ENCODE results near the gene ASTN2.

The ASTN2 gene

DNA sequence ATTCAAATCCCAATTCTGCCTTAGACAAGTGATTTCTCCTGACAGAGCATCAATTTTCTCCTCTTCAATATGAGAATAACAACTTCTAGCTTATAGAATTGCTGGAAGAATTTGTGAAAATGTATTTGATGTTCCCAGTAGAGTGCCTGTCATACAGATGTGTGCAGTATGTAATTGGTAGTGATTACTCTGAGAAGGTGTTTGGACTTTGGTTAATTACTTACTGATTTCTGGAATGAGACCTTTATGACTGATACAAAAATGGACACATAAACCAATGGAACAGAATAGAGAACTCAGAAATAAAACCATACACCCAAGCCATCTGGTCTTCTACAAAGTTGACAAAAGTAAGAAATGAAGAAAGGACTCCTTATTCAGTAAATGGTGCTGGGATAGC is 829.7 kb downstream of the ASTN2 start:
- DNase-seq: no peak

DNA sequence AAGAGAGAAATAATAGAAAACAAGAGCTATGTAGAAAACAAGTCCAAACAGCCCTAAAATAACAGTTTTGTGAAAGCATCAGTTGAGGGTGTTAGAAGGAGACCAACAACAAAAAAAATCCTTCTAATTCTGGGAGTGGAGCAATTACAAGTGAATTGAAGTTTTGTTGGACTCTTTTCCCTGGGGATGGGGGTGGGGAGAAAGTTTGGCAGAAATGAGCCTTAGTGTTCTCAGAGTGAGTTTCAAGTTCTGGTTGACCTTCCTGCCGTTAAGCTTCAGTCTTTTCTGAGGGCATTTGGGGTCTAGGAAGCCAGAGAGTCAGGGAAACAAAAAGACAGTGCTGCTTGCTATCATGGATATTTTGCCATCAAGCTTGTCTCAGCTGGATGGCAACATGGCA is 834.0 kb downstream of the ASTN2 start:
- no peak for DNase-seq

DNA sequence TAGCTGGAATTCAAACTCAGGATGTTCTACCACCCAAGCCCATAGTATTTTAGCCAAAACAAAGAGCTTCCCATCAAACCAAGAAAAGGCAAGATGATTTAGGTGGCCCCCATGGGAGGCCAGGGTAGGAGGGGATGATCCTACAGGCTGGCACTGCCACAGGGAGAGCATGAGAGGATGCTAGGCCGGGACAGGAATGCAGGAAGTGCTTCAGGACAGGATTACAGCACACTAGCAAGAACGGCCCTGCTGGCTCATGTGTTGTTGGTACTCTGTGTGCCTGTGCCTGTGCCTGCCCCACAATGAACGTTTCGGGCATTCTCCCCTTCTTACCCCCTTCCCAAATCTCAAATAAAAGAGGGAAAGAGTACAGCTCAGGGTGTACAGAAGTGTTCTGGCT is 838.5 kb downstream of the ASTN2 start:
- DNase-seq: no peak

DNA sequence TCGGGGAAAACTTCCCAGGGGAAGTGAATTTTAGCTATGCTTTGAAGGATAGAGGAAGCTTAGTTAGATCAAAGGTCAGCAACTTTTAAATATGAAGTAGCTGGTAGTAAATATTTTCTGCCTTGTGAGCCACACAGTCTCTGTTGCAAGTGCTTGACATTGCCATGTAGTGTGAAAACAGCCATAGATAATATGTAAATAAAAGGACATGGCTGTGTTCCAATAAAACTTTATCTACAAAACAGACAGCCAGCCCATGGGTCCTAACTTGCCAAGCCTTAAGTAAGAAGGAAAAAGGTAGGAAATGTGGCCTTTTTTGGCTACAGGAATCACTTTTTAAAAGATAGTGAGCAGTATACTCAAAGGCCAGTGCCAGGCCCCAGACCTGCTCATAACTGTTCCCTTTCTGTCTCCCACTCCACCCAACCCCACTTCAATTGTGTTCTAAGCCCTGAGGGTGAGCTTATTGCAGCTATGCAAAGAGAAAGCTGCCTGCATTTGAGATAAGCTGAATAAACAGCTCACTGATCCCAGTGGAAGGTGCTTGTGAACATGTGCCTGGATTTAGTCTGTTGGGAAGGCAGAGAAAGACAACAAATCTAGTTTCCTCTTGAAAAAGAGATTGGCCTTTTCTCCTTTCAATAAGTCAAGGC is 840.7 kb downstream of the ASTN2 start:
- DNase-seq: no peak

DNA sequence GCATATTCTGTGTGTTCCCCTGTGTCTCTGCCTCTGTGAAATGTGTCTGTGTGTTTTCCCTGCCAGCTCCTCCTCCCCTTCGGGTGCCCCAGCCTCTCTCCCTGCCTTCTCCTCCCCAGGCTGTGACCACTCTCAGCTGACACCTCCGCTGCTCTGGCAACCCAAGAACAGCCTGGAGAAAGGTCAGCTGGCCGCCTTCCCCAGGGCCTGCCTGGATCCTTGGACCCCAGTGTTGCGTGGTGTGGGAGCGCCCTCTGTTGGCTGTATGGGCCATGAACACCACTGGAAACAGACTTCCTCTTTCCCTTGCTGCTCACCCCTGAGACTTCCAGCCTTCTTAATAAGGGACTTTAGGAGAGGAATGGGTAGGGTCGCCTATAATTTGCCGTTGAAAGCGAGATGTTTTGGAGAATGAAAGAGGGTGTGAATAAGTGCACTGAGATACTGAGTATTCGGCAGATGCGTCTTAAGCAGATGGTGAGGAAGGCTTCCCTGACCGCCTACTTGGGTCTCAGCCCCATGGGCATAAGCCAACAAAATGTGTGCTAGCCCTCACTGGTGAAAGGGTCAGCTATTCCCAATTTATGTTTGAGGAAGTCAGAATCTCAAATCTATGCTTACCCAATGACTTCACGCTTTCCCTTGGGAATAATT is 842.6 kb downstream of the ASTN2 start:
- DNase-seq: peak in 1 of 2 donors; percentile 20

DNA sequence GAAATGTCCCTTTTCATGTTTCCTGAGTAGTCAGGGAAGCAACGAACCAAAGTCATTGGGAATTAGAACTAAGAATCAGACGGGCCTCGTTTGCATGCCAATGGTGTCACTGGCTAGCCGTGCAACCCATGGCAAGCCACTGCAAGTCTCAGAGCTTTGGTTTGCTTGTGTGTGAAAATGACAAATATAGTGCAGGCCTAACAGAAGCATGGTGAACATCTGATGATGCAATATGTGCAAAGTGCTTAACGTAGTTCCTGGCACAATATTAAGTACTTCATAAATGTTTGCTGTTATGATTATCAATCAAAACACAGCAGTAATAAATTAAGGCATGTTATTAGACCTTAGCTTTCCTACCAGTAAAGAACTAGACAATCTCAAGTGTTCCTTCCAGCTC is 845.7 kb downstream of the ASTN2 start:
- no peak for DNase-seq

DNA sequence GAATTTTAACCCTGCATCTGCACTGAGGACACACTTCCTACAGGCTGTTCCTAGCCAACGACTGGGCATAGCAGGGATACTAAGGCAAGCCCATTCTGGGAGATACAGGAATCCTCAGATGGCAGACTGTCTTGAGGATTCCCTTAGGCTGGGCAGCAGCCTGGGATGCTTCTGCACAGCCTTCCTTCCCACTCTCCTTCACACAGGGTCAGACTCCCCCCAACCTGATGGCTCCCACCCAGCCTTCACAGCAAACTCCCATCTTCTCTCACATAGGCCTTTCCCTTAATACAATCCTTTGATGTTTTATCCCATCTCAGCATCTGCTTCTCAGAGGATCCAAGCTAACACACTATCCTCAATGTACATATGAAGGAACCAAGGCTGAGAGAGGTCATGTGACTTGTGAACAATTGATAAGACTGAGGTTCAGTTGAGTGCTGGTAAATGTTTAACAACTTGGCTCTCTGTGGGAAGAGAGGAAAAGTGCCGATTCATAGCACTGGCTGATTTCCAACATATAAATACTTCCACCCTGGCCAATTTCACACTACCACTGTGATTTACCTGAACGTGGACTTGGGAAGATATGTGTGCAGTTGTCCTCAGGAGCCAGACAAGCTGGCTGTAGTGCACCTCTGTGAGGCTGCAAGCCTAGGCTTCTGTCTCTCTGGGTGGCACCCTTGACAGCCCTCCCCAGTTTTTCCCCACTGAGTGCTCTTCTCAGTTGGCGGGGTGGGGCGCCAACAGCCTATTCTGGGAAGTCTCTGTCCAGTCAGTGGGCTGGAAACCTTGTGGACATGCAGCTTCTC is 848.0 kb downstream of the ASTN2 start:
- DNase-seq: no peak

DNA sequence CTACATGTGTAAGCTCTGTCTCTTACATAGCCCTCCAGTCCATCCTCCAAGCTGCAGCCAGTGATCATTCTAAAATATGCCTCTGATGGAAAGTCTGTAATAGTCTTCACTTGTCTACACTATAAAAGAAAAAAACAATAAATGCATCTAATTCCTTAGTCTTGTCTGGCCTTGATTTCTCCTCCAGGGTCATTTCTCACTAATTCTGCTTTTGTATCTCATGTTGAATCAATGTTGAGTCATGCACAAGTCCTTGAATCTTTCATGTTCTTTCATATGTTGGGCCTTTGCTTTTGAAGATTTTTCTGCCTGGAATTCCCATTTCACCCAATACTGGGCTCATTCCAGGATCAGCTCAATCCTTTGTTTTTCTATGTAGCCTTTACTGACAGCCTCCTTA is 848.9 kb downstream of the ASTN2 start:
- no peak for DNase-seq

DNA sequence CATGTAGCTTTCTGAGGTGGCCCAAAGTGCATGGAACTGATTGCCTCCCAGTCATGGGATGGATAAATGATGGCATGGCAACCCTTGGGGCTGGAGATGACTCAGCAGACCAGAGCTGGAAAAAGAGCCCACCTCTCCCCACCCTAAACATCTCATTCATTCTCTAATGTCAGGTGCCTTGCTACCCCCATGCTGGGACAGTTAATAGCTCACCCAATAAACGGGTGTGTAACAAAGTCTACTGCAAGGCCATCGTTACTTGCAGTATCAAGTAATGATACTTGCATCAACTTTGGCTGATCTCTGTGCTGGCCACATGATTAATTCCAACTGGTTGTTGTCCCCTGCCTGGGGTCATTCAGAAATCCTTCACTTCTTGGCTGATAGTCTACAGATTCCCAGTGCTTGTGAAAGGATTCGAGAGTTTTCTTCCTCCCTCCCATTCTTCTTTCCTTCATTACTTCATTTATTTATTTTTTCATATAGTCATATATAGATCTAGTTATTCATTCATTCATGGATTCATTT is 850.5 kb downstream of the ASTN2 start:
- DNase-seq: no peak

DNA sequence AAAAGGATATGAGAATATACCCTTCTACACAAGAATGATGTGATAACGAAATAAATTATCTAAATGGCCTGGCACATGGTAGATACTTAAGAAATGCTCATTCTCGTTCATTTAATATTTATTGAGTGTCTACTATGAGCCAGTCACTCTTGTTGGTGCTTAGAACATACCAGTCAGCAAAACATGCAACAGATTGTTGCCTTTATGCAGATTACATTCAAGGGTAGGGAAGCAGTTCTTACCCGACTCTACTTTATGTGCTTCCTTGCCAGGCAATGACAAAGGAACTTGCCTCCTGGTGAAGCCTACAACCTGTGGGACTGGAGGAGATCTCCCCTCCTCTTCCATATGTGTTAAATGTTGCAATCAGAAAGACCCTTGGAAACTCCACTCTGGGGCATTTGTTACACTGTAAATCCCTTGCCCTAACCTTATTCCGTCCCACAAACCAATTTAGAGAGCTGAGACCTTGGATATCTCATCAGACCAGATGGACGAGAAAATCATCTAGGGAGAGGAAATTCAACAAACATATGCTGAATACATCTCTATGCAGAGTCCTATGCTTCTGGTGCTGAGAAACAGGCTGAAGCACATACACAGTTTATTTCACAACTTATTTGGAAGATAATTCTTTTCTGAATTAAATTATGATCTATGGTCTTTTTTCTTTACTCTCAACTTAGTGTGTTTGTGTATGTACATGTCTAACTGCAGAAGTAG is 855.9 kb downstream of the ASTN2 start:
- DNase-seq: no peak

DNA sequence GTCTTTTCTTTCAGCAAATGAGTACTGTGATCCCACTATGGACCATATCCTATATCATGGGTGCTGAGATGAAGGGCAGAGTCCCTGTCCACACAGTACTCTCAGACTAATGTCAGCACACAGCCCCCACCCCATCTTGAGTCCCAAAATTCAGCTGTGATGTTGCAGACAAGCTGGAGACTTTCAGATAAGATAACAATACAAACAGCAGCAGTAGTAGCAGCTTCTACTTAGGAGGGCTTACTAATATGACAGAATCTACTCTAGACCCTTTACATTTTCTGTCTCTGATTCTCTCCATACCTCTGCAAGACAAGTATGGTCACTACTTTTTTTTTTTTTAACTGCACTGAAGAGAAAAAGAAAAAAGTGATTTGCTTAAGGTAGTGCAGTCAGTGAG is 856.8 kb downstream of the ASTN2 start:
- DNase-seq: no peak

DNA sequence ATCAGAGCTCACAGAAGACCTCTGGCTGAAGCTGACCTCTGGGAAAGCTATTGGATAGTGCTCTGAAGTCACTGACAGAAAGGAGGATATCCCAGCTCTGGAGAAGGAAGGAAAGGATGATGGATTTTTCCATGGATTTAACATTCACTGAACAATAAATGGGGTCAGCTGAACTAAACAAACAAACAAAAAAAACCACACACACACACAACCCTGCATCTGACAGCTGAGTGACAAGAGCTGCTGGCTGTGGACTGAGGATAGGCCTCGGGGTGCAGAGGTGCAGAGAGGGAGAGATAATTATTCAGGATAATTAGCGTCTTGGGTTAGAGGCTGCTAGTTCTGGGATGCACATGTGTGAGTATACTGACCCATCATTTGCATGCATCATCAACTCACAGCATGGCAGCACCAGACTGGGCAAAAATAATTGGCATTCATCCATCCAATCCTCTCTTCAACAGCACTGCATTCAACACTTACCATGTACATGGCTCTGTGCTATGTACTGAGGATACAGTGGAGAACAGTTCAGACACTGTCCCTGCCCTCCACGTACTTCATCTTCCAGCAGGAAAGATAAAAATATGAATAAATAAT is 859.2 kb downstream of the ASTN2 start:
- no peak for DNase-seq

DNA sequence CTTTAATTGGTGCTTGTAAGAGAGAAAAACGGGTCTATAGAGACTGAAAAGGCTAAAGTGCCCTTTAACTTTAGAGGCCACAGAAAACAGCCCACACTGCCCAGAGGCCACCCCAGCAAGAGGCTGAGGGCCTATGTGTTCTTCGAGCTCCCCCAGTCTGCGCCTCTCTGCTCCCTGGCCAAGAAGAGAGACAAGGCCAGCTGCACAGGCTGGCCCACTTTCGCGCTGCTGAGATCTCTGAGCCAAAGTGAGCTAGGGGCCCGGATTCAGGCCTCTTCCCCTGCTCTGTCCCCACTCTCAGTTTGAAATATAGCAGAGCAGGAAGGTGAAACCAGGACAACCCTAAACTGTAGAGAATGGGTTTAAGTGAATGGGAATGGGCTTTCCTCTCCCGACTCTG is 859.7 kb downstream of the ASTN2 start:
- no peak for DNase-seq

DNA sequence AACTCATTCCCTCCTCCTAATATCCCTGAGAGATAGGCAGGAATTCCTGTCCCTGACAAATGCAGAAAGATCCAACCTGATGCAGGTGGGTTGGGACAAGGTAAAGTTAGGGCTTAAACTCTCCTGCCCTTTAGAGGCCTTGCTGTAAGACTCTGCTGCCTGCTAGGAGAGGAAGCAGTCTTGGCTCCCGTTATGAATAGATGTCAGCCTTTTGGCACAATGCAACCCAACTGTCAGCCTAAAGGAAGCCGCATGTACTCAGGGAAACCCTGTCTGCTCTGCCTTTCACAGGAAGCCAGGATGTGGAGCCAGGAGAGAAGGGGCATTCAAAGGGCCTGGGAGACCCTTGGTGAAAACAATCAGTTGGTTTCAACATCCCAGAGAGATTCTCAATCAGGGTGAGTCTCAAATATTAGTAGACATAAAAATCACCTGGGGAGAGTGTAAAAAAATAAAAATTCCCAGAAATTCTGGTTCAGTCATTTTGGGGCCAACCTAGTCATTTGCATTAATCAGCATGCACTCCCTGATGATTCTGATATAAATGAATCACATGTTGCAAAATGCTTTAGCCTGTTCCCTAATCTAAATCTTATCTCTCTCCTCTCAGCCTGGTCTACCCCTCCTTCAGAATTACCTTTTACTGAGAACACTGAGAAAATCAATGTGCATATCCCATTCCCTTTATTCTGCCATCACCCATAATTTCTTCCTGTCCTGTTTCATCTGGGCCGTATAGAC is 864.0 kb downstream of the ASTN2 start:
- no peak for DNase-seq

DNA sequence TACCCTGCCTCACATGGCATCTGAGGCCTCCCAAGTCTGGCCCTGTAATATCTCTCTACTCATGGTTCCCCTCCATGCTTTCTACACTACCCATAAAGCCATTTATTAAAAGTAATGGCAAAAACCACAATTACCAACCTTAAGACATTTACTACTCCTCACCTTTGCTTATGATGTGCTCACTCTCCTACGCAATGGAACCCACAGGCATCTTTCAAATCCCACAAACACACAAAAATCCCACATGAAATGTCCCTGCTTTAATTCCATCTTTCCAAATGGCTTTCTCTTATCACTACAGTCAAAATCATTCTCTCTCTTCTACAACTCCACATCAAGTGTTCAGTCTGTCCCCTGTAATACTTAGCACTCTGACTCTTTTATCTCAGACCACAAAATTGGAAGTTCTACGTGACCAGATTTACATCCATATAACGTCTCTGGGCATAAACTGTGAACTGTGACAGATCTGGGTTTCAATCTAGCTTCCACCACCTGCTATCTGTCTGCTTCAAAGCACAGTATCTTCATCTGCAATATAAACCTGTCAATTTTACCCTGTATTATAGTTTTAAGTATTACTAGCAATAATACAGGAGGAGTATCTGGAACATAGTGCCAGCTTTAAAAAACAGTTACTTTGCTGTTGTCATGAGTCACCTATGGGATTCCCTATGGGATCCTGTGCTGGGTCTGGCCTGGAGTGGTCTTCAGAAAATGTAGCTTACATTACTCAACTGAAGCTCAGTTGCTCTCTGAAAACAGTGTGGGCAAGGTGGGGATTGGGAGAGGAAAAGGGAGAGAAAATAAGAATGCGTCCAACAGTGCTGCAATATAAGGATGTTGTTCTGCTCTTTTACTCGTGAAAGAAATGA is 864.8 kb downstream of the ASTN2 start:
- no peak for DNase-seq

DNA sequence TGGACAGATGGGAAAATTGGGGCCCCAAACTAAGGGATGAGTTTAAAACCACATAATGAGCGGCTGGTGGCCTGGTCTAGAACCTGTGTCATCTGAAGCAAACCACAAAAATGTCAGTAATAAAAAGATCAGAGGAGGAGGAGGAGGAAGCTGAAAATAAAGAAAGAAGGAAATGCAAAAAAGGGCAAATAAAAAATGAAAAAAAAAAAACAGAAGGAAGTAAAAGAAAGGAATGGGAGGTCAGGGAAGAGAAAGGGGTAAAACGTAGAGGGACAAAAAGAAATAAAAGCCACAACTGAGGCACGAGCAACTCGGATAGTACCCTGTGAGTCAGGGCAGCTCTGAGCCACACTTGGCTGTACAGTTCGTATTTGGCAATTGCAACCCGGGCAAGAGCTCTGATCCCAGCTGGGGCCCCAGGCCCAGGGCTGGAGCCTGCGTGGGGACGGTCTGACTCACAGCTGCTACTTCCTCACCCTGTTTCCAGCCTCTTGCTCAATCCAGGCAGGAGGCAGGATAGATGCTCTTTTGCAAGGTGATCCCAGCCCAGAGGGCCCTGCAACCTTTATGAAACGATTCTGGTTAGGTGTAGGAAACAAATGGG is 865.7 kb downstream of the ASTN2 start:
- DNase-seq: peak in 1 of 2 donors; percentile 70

DNA sequence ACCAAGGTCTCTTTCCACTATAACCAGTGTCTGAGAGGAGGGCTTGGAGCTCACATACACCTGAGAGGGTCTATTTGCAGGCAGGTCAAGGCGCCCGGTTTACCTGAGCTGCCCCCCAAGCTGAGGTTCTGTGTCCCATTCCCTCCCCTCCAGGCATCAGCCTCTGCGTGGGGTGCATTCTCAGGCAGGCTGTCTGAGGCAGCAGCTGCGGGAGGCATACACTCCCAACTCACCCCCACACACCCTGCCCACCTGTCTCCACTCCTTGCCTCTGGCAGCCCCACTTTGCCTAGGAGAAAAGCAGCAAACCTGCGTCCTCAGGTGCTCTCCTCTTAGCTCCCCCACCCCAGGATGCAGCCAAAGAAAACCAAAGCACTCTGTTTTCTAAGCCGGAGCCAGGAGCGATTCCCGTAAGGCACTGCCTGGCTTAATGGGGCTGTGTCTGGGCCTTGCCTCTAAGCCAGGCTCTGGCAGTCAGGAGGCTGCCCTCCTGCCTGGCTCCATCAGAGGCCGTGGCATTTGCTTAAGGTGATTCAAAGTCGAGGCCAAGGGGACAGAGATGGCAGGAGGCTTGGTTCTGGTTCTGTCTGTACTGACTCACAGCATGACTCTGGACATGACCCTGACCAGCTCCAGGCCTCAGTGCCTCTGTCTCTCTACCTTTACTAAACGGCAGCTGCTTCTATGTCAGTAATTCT is 867.0 kb downstream of the ASTN2 start:
- no peak for DNase-seq

DNA sequence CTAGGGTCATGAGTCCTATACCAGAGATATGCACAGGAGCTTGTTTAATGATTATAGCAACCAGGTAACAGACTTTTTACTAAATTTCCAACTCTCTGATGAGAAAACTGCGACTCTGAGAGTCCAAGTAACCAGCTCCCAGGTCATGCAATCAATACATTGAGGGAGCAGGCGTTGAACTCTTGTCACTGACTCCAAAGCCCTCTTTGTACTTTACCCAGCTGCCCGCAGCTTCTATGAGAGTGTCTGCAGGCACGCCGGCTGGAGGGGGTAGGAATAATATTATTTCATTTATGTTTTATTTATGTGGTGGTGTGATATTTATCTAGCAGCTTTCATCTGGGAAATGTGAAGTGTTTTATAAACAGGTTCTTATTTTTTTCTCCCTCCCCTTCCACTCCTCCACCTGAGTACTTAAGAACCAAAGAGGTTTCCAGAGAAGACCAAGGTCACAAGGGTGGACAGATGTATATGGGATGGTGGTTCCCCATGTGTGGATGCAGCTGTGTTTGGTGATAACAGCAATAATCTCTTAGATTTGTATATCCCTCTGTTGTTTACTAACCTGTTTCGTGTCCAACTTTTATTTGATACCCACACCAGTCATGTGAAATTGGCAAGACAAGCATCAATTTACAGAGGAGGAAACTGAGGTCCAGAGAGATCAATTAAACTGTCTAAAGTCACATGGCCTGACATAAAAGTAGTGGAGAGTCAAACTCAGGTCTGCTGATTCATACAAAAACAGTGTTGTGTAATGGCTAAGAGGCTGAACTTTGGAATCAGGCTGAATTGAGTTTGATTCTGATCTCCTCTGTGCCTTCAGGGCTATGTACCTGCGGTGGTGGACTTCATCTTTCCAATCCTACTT is 867.9 kb downstream of the ASTN2 start:
- DNase-seq: no peak

DNA sequence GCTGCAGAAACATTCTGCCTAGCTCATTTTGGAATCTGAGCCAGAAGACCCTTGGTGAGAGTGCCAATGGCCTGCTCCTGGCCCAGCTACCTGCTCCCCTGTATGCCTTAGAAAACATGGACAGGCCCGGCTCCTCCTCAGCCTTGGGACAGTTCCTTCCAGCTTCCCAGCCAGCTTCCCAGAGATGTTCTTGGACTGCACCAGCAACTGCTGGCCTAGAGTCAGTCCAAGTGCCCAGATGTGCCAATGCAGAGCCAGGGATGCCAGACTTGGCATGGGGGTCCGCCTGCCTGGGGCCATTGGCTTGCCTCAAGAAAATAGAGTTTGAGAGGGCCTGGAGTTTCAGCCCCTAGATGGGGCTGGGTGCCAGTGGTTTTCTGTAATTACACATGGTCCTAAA is 870.0 kb downstream of the ASTN2 start:
- DNase-seq: no peak
